Measurements from ENCODE around the gene FAM111A. TPM values are rescaled to one million over a fixed set of nuclear protein-coding genes. Genes with fewer than 3 reads are reported as not detected.

The FAM111A gene
- total RNA-seq, 1 experiment from 2014 or later: 64.1 TPM

- peaks cover 10% of the 10 kb centered on the region; the same call in 1 of the 2 replicates for H4K20me1 ChIP-seq (ENCODE audit: insufficient read depth, low read depth, low read length)
- H3K79me2 ChIP-seq (ENCODE audit: low read length): no peaks in the 10 kb centered on the region
- peak within 1 kb of the TSS; percentile 64 for H3K27ac ChIP-seq (ENCODE audit: low read length)
- H2AFZ ChIP-seq (ENCODE audit: low read length): peak within 1 kb of the TSS; percentile 98
- peak within 1 kb of the TSS; percentile 99 for H3K4me2 ChIP-seq (ENCODE audit: low read depth, low read length, poor library complexity, severe bottlenecking)
- H3K27me3 ChIP-seq (ENCODE audit: low read length): no peaks in the 10 kb centered on the region
- no peaks in the 10 kb centered on the region for H3K9me2 ChIP-seq (replicated peaks; ENCODE audit: insufficient read depth, low read length)
- H3K4me1 ChIP-seq (ENCODE audit: low read length): peaks cover 22% of the 10 kb centered on the region
- peak; percentile 96 for DNase-seq
- H3K4me3 ChIP-seq (ENCODE audit: low read length): peak within 1 kb of the TSS; percentile 90
- H3K36me3 ChIP-seq (ENCODE audit: insufficient read depth, low read length): no peaks in the 10 kb centered on the region
- no peaks in the 10 kb centered on the region for H3K9me3 ChIP-seq (ENCODE audit: low read length)
- peak within 1 kb of the TSS; percentile 86 for H3K9ac ChIP-seq (ENCODE audit: low read length)
Observed at GRCh38 chr11:59171508-59172322, 29.1 kb downstream of the FAM111A start, which contains the start of gene DTX4. Gene DTX4 (plus strand): TSS chr11:59172132. CDS start chr11:59172596, 464 bp downstream.

- H2AFZ ChIP-seq (ENCODE audit: low read length): peak overlapping the region; percentile 74; the same call in 1 of the 2 replicates
- peak; percentile 81 for DNase-seq
Observed at GRCh38 chr11:59172345-59173079, 29.9 kb downstream of the FAM111A start.

GRCh38 chr11:59173080-59173963 is 30.7 kb downstream of the FAM111A start:
- Histone ChIP-seq H3K27ac (ENCODE audit: low read length) (no peak overlapping the region), H2AFZ (ENCODE audit: low read length) (peak overlapping the region; percentile 74; the same call in 1 of the 2 replicates), H3K79me2 (ENCODE audit: low read length) (no peaks in the 10 kb centered on the region), H3K9ac (ENCODE audit: low read length) (peak overlapping the region; percentile 86), H3K9me3 (ENCODE audit: low read length) (no peaks in the 10 kb centered on the region), H3K4me2 (ENCODE audit: low read depth, low read length, poor library complexity, severe bottlenecking) (peak overlapping the region; percentile 99), H3K27me3 (ENCODE audit: low read length) (no peaks in the 10 kb centered on the region), H3K9me2 (replicated peaks; ENCODE audit: insufficient read depth, low read length) (no peaks in the 10 kb centered on the region), H3K4me1 (ENCODE audit: low read length) (peaks cover 22% of the 10 kb centered on the region), H3K4me3 (ENCODE audit: low read length) (peak overlapping the region; percentile 90), H4K20me1 (ENCODE audit: insufficient read depth, low read depth, low read length) (peaks cover 10% of the 10 kb centered on the region; the same call in 1 of the 2 replicates), H3K36me3 (ENCODE audit: insufficient read depth, low read length) (no peaks in the 10 kb centered on the region)
- no peak for DNase-seq

More at GRCh38 chr11:59172345-59173079, 29.9 kb downstream of the FAM111A start:
- Histone ChIP-seq H3K9me3 (ENCODE audit: low read length) (no peaks in the 10 kb centered on the region), H4K20me1 (ENCODE audit: insufficient read depth, low read depth, low read length) (peaks cover 10% of the 10 kb centered on the region; the same call in 1 of the 2 replicates), H3K9ac (ENCODE audit: low read length) (peak overlapping the region; percentile 86), H3K27me3 (ENCODE audit: low read length) (no peaks in the 10 kb centered on the region), H3K79me2 (ENCODE audit: low read length) (no peaks in the 10 kb centered on the region), H3K27ac (ENCODE audit: low read length) (no peak overlapping the region), H3K4me1 (ENCODE audit: low read length) (peaks cover 22% of the 10 kb centered on the region), H3K4me3 (ENCODE audit: low read length) (peak overlapping the region; percentile 90), H3K4me2 (ENCODE audit: low read depth, low read length, poor library complexity, severe bottlenecking) (peak overlapping the region; percentile 99), H3K36me3 (ENCODE audit: insufficient read depth, low read length) (no peaks in the 10 kb centered on the region), H3K9me2 (replicated peaks; ENCODE audit: insufficient read depth, low read length) (no peaks in the 10 kb centered on the region)

GRCh38 chr11:59173964-59174663 is 31.5 kb downstream of the FAM111A start:
- H3K9ac ChIP-seq (ENCODE audit: low read length): no peak overlapping the region
- no peak overlapping the region for H2AFZ ChIP-seq (ENCODE audit: low read length)
- H3K27ac ChIP-seq (ENCODE audit: low read length): no peak overlapping the region
- H3K79me2 ChIP-seq (ENCODE audit: low read length): no peaks in the 10 kb centered on the region
- no peaks in the 10 kb centered on the region for H3K9me2 ChIP-seq (replicated peaks; ENCODE audit: insufficient read depth, low read length)
- DNase-seq: no peak
- H3K4me2 ChIP-seq (ENCODE audit: low read depth, low read length, poor library complexity, severe bottlenecking): peak overlapping the region; percentile 99
- no peaks in the 10 kb centered on the region for H3K36me3 ChIP-seq (ENCODE audit: insufficient read depth, low read length)
- peaks cover 22% of the 10 kb centered on the region for H3K4me1 ChIP-seq (ENCODE audit: low read length)
- no peak overlapping the region; the same call in 1 of the 2 replicates for H3K4me3 ChIP-seq (ENCODE audit: low read length)
- H3K27me3 ChIP-seq (ENCODE audit: low read length): no peaks in the 10 kb centered on the region
- peaks cover 10% of the 10 kb centered on the region; the same call in 1 of the 2 replicates for H4K20me1 ChIP-seq (ENCODE audit: insufficient read depth, low read depth, low read length)
- no peaks in the 10 kb centered on the region for H3K9me3 ChIP-seq (ENCODE audit: low read length)

GRCh38 chr11:59174664-59175033 is 32.0 kb downstream of the FAM111A start:
- Histone ChIP-seq H3K27ac (ENCODE audit: low read length) (no peak overlapping the region), H3K9ac (ENCODE audit: low read length) (no peak overlapping the region), H3K4me3 (ENCODE audit: low read length) (no peak overlapping the region), H3K79me2 (ENCODE audit: low read length) (no peaks in the 10 kb centered on the region), H3K9me3 (ENCODE audit: low read length) (no peaks in the 10 kb centered on the region), H3K36me3 (ENCODE audit: insufficient read depth, low read length) (no peaks in the 10 kb centered on the region), H3K27me3 (ENCODE audit: low read length) (no peaks in the 10 kb centered on the region), H3K4me1 (ENCODE audit: low read length) (peaks cover 22% of the 10 kb centered on the region), H3K9me2 (replicated peaks; ENCODE audit: insufficient read depth, low read length) (no peaks in the 10 kb centered on the region), H3K4me2 (ENCODE audit: low read depth, low read length, poor library complexity, severe bottlenecking) (no peak overlapping the region), H2AFZ (ENCODE audit: low read length) (no peak overlapping the region), H4K20me1 (ENCODE audit: insufficient read depth, low read depth, low read length) (peaks cover 10% of the 10 kb centered on the region; the same call in 1 of the 2 replicates)
- no peak for DNase-seq

GRCh38 chr11:59175091-59175501 is 32.4 kb downstream of the FAM111A start:
- Histone ChIP-seq H3K4me1 (ENCODE audit: low read length) (peaks cover 22% of the 10 kb centered on the region), H3K9me2 (replicated peaks; ENCODE audit: insufficient read depth, low read length) (no peaks in the 10 kb centered on the region), H3K27me3 (ENCODE audit: low read length) (no peaks in the 10 kb centered on the region), H2AFZ (ENCODE audit: low read length) (no peak overlapping the region), H3K4me2 (ENCODE audit: low read depth, low read length, poor library complexity, severe bottlenecking) (no peak overlapping the region), H3K79me2 (ENCODE audit: low read length) (no peaks in the 10 kb centered on the region), H3K27ac (ENCODE audit: low read length) (no peak overlapping the region), H3K9ac (ENCODE audit: low read length) (no peak overlapping the region), H3K4me3 (ENCODE audit: low read length) (no peak overlapping the region), H3K9me3 (ENCODE audit: low read length) (no peaks in the 10 kb centered on the region), H4K20me1 (ENCODE audit: insufficient read depth, low read depth, low read length) (peaks cover 10% of the 10 kb centered on the region; the same call in 1 of the 2 replicates), H3K36me3 (ENCODE audit: insufficient read depth, low read length) (no peaks in the 10 kb centered on the region)
- DNase-seq: no peak

- Histone ChIP-seq H3K4me2 (ENCODE audit: low read depth, low read length, poor library complexity, severe bottlenecking) (no peak overlapping the region), H4K20me1 (ENCODE audit: insufficient read depth, low read depth, low read length) (peaks cover 13% of the 10 kb centered on the region; the same call in 1 of the 2 replicates), H3K27ac (ENCODE audit: low read length) (no peak overlapping the region), H3K4me1 (ENCODE audit: low read length) (peaks cover 19% of the 10 kb centered on the region), H3K9me2 (replicated peaks; ENCODE audit: insufficient read depth, low read length) (no peaks in the 10 kb centered on the region), H3K4me3 (ENCODE audit: low read length) (no peak overlapping the region), H2AFZ (ENCODE audit: low read length) (no peak overlapping the region), H3K9me3 (ENCODE audit: low read length) (no peaks in the 10 kb centered on the region), H3K36me3 (ENCODE audit: insufficient read depth, low read length) (no peaks in the 10 kb centered on the region), H3K9ac (ENCODE audit: low read length) (no peak overlapping the region), H3K79me2 (ENCODE audit: low read length) (no peaks in the 10 kb centered on the region), H3K27me3 (ENCODE audit: low read length) (no peaks in the 10 kb centered on the region)
- no peak for DNase-seq
Observed at GRCh38 chr11:59176330-59176729, 33.7 kb downstream of the FAM111A start.

All from Karpas-422 (cell line).